GM18520 (cell line): ENCODE measurements around the gene FUT3.
"Not testable (repeated sequence)": the region's sequence is repeated elsewhere in the genome, so short reads cannot be mapped to it uniquely, and the experiment has no call there.

Experiments used
- ATAC-seq: cut with Tn5 transposase; IDR thresholded peaks from one replicate; pipeline ENCODE4 v1.9.1; 2021; ENCODE audit not compliant: unreplicated experiment

The FUT3 gene

DNA sequence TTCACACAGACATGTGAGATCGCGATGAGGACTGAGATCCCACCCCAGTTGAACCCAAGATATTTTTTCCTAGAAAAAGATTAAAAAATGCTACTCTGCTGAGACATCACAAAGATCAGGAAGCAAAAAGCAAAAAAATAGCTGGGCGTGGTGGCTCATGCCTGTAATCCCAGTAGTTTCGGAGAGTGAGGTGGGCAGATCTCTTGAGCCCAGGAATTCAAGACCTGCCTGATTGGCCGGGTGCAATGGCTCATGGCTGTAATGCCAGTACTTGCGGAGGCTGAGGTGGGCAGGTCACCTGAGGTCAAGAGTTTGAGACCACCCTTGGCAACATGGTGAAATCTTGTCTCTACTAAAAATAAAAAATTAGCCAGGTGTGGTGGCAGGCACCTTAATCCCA is 1.1 kb downstream of the FUT3 start:
- no peak for ATAC-seq

DNA sequence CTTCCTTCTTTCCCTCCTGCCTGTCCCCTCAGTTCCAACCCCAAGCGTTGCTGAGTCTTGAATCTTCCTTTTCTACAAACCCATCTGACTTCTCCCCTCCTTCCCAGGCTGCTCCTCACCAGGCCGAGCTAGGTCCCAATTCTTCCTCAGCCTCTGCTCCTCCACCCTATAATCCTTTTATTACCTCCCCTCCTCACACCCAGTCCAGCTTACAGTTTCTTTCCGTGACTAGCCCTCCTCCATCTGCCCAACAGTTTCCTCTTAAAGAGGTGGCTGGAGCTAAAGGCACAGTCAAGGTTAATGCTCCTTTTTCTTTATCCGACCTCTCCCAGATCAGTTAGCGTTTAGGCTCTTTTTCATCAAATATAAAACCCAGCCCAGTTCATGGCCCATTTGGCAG is 2.6 kb downstream of the FUT3 start:
- ATAC-seq = not testable (repeated sequence)

- ATAC-seq = not testable (repeated sequence)
Measured at GRCh38 chr19:5847846-5848245, 3.4 kb downstream of the FUT3 start.

- no peak for ATAC-seq
Measured at GRCh38 chr19:5844456-5845433, 6.5 kb downstream of the FUT3 start.

GRCh38 chr19:5843295-5843927 is 7.8 kb downstream of the FUT3 start:
- ATAC-seq = no peak

DNA sequence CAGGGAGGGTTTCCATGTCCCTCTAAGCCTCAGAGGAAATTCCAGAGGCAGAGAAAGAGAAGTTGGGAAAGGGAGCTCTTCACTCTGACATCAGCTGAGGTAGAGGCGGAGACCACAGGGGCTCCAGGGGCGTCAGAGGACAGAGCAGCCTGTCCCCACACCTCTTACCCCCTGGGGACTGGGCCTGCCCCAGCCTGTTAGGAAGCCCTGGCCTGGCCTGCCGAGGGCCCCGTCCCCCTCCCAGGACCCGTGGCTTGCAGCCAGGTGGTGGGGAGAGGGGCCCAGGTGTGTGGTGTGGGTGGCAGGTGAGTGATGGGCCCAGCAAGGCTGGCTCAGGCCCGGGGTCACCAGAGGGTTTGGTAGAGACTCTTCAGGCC is 9.5 kb downstream of the FUT3 start:
- ATAC-seq = not testable (repeated sequence)

- no peak for ATAC-seq
Measured at GRCh38 chr19:5839065-5840017, 11.9 kb downstream of the FUT3 start, which contains the start of gene FUT6. Gene FUT6, minus strand, starts transcription at chr19:5839702. Its CDS starts 7,135 bp downstream, at chr19:5832567.

GRCh38 chr19:5838353-5839064 is 12.7 kb downstream of the FUT3 start:
- no peak for ATAC-seq

DNA sequence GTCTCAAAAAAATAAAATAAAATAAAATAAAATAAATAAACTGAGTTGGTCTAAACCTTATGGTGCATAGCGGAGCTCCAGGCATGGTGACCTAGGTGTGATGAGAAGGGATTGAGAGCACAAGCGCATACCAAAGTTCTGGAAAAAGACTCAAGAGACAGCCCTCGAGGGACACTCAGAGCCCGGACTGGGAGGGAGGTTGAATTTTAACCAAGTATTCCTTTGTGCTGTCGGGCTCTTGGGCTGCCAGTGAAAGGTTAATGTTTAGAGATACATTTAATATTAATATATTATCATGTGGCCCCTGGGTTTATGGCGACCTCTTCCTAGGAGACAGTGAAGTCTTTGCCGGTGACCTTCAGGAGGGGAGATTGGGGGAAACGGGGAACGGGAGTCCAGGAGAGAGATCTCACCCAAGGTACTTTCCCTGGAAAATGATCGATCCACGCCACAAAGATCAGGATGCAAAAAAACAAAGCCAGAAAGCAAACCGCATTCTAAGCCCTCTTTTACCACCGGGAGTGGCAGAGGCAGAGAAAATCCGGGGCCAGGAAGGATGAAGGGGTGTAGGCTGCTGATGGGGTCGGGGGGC is 13.4 kb downstream of the FUT3 start:
- ATAC-seq = no peak

DNA sequence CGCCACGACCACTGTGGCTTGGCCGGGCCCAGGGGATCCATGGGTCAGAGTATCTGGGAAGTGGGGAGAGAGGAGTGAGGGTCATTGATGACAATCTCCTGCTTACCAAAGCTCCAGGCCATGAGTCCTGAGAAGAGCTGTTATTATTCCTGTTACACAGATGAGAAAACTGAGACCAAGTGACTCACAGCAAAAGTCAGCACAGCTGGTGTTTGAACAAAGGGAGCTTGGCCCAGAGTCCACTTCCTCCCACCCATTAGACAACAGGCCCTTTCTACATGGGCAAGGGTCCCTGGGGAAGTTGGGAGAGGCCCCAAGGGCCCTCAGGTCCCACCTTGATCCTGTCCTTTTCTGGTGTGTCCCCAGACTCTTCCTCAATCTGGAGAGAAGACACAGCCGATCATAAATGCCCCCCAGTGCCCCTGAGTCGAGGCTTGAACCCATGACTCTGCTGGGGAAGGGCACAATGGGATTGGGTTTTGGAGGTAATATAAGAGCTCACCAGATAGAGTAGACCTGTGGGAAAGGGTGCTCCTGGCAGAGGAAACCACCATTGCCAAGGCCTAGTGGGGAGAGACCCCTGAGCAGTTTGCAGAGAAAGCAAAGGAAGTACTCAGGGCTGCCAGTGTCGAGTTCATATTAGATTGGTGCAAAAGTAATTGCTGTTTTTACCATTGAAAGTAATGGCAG is 18.6 kb downstream of the FUT3 start:
- no peak for ATAC-seq

DNA sequence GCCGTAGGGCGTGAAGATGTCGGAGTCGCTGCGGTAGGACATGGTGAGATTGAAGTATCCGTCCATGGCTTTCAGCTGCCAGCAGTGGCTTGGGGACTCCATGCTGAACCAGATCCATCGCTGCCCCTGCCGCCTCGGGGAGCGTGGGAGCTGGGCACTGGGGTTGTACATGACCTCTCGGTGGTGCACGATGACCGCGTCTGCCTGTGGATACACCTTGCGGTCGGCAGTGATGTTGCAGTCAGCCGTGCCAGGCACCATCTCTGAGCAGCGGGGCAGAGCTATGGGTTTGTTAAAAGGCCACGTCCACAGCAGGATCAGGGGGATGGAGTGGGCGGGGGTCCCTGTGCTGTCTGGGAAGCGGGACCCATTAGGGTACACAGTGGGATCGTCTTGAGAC is 19.2 kb downstream of the FUT3 start:
- ATAC-seq = no peak

- ATAC-seq = no peak
Measured at GRCh38 chr19:5831159-5831558, 20.1 kb downstream of the FUT3 start.

DNA sequence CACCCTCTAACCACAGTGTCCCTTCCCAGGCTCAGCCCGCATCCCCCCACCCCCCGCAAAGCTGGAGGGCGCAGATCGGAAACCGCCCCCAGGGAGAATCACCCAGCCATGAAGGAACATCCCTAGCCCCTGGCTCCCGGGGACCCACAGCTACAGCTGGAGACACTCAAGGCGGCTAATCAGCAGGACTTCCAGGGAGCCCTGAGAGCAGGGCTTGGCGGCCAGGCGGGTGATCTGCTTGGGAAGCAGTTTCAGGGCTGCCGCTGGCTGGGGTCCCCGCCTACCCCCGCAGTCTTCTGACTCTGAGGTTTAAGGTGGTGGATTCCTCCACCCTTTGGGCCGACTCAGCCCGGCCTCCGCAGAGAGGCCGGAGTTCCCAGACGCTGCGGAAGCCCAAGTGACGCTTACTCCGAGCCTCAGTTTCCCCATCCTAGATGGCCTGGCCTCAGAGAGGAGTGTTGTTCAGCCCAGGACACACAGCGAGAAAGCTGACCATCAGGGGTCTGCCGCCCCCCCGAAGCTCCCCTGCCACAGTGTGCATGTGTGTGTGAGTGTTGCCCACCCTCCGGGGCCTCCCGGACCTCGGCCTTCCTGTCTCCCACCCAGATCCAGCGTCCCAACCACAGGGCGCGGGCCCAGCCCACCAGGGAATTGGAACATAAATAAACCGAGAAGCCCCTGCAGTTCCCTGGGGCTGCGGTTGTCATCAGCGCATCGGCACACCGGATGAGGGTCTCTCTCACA is 21.5 kb downstream of the FUT3 start:
- no peak for ATAC-seq

DNA sequence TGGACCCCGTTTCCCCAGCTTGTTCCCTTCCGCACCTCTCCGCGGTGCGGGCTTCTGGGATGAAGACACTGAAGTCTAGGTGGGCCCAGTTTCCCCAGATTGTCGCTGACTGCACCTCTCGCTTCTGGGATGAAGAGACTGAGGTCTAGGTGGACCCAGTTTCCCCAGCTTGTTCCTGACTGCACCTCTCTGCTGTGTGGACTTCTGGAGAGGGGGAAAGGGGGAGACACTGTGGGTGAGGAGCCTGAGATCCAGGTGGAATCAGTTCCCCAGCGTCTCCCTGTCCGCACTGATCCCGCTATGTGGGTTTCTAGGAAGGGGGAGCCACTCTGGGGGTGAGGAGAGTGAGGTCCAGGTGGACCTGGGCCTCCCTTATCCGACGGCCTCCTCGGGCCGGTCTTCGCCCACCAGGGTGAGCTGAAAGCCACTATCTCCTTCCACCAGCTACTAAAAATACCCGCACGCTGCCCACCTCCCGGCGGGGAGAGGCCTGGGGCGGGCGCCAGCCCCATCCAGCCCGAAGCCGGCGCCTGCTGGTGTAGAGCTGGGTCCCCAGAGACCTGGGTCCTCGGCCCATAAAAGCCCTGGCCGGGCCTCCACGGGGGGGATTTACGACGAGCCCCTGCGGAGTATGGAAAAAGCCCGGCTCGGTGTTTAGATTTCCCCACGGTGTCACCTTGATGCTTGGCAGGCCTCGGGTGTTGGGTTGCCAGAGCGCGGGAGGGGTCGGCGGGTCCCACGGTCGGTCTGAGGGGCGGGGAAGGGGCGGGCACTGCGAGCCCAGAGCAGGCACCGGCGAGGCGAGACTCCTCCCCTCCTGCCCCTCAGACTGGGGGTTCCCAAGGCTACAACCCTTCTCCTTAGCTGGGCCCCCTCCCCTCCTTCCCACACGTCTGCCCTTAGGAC is 22.3 kb downstream of the FUT3 start:
- no peak for ATAC-seq

DNA sequence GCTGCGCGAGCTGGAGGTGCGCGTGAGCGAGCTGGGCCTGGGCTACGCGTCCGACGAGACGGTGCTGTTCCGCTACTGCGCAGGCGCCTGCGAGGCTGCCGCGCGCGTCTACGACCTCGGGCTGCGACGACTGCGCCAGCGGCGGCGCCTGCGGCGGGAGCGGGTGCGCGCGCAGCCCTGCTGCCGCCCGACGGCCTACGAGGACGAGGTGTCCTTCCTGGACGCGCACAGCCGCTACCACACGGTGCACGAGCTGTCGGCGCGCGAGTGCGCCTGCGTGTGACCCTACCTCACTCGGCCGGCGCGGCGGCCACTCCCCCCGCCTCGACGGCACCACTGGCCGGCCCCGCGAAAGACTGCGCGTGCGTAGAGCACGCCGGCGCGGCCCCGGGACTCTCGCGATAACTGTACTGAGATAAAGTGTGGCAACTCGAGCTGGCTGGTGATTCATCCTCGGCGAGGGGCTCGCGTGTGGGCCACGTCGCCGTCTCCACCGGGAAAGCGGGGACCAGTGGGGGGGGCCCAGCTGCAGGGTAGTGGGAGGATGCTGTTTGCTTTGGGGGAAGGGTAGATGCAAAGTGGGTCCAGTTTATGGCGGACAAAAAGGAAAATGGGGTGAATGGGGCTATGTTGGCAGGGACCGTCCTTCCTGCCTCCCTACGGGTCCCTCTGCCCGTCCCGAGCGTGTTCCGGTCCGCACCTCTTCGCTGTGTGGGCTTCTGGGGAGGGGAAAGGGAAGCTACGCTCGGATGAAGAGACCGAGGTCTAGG is 23.2 kb downstream of the FUT3 start:
- peak; percentile 89 for ATAC-seq

GRCh38 chr19:5827342-5827890 is 23.8 kb downstream of the FUT3 start:
- ATAC-seq = no peak
